ENCODE data around the gene SCUBE2. TPM values are rescaled to one million over a fixed set of nuclear protein-coding genes. Genes with fewer than 3 reads are reported as not detected.

Gene SCUBE2
- total and polyA plus RNA-seq, 2 of the 4 experiments (the other 2 are of a cell fraction): 0.43 to 0.72 TPM

- Histone ChIP-seq H3K9me1 (ENCODE audit: insufficient read depth, low read length) (peaks cover 3% of the 10 kb centered on the region; the same call in 1 of the 2 replicates), H2AFZ (replicated peaks; ENCODE audit: low read length, poor library complexity) (no peak overlapping the region), H3K9ac (ENCODE audit: low read depth, low read length) (no peak overlapping the region), H2BK20ac (ENCODE audit: low read depth, low read length) (no peak overlapping the region), H3K4me1 (ENCODE audit: control insufficient read depth, insufficient read depth, low read length) (no peaks in the 10 kb centered on the region), H3K18ac (ENCODE audit: low read depth, low read length) (no peak overlapping the region), H2BK15ac (ENCODE audit: low read depth, low read length) (no peak overlapping the region), H4K5ac (ENCODE audit: low read depth, low read length) (no peak overlapping the region), H3K14ac (replicated peaks; ENCODE audit: low read depth, low read length) (no peak overlapping the region), H3K36me3 (ENCODE audit: control insufficient read depth, insufficient read depth, low read length) (peaks cover 7% of the 10 kb centered on the region), H4K20me1 (ENCODE audit: insufficient read depth, low read length) (no peaks in the 10 kb centered on the region), H2BK120ac (ENCODE audit: low read depth, low read length) (no peak overlapping the region), H3K4ac (ENCODE audit: low read depth, low read length) (no peak overlapping the region), H2BK5ac (ENCODE audit: low read depth, low read length, poor library complexity, severe bottlenecking) (no peak overlapping the region), H3K4me3 (ENCODE audit: insufficient read depth, low read depth, low read length) (no peak overlapping the region), H4K91ac (ENCODE audit: insufficient read depth, low read depth, low read length) (no peak overlapping the region), H3K9me3 (ENCODE audit: control insufficient read depth, insufficient read depth, low read length) (peaks cover 3% of the 10 kb centered on the region; the same call in 1 of the 2 replicates), H3K27me3 (ENCODE audit: control insufficient read depth, insufficient read depth, low read length) (no peaks in the 10 kb centered on the region), H3K4me2 (ENCODE audit: low read depth, low read length) (no peak overlapping the region), H2AK9ac (replicated peaks; ENCODE audit: low read depth, low read length, poor library complexity) (no peak overlapping the region), H3K23ac (ENCODE audit: low read depth, low read length) (no peak overlapping the region), H4K8ac (ENCODE audit: low read depth in 2 of 2, low read length in 2 of 2) (no peak overlapping the region), H3K79me1 (ENCODE audit: low read depth in 1 of 2, low read length in 2 of 2) (no peaks in the 10 kb centered on the region), H3K27ac (ENCODE audit: insufficient read depth, low read length) (no peak overlapping the region), H3K56ac (ENCODE audit: extremely low read depth, insufficient read depth, low read length) (no peak overlapping the region), H2AK5ac (ENCODE audit: low read depth, low read length) (no peak overlapping the region)
- CTCF ChIA-PET: no interaction called here
- ATAC-seq (ENCODE audit: low read depth) (peak; percentile 29; the same call in 1 of the 2 replicates), DNase-seq (no peak)
- intact Hi-C loops (cut with micrococcal nuclease) (no loop called here), in situ Hi-C loops (cut with MboI; ENCODE audit: low sequenced_read_pairs) (loop anchor here (25.0 kb wide), 1 partner anchor 439 kb away; the partner anchor contains the start of genes RPL27A and TRIM66), dilution Hi-C loops (cut with HindIII; ENCODE audit: low sequenced_read_pairs, unreplicated experiment) (no loop called here)
- TF ChIP-seq RFX5 (IDR thresholded peaks at IDR 0.05; ENCODE audit: low read depth, low read length) (no peak), CHD1 (IDR thresholded peaks at IDR 0.05; ENCODE audit: low read depth, low read length) (no peak), POLR2A (IDR thresholded peaks at IDR 0.05; ENCODE audit: low read depth, low read length) (no peak), BHLHE40 (IDR thresholded peaks at IDR 0.05; ENCODE audit: low read depth, low read length) (no peak), SMC3 (IDR thresholded peaks at IDR 0.05; ENCODE audit: low read depth, low read length) (no peak), MXI1 (IDR thresholded peaks at IDR 0.05; ENCODE audit: borderline replicate concordance, low read depth, low read length) (no peak), NFE2L2 (IDR thresholded peaks at IDR 0.05; ENCODE audit: low read depth, low read length) (no peak), MAZ (IDR thresholded peaks at IDR 0.05; ENCODE audit: borderline replicate concordance, low read depth, low read length) (no peak), RAD21 (IDR thresholded peaks at IDR 0.05; ENCODE audit: low read length) (no peak), RCOR1 (IDR thresholded peaks at IDR 0.05; ENCODE audit: insufficient replicate concordance, low read length) (no peak), CEBPB (IDR thresholded peaks at IDR 0.05; ENCODE audit: low read depth, low read length) (no peak), ELK1 (IDR thresholded peaks at IDR 0.05; ENCODE audit: borderline replicate concordance, low read depth, low read length) (no peak), MAFK (IDR thresholded peaks at IDR 0.05; ENCODE audit: low read depth, low read length) (no peak), CTCF (conservative IDR thresholded peaks at IDR 0.05; ENCODE audit: low read depth, low read length) (no peak), USF2 (IDR thresholded peaks at IDR 0.05; ENCODE audit: low read depth, low read length) (no peak), FOS (IDR thresholded peaks at IDR 0.05; ENCODE audit: low read depth, low read length) (no peak)
- WGBS, 2 experiments (ENCODE audit: extremely low coverage in 2 of 2, insufficient read length in 1 of 2): no CpG with 5 or more reads among the region's 2 CpGs
- no TSS peak for BruUV-seq (replicated peaks)
- POLR2A ChIA-PET (ENCODE audit: unreplicated experiment): no interaction called here
Measured at GRCh38 chr11:9126636-9127035, 35.2 kb upstream of the SCUBE2 start.

Data from IMR-90 (cell line).